Measurements from ENCODE around the gene SLC9A3. TPM values are rescaled to one million over a fixed set of nuclear protein-coding genes. Genes with fewer than 3 reads are reported as not detected.
"Not testable (repeated sequence)": the region's sequence is repeated elsewhere in the genome, so short reads cannot be mapped to it uniquely, and the experiment has no call there.

The SLC9A3 gene
- polyA plus RNA-seq, 1 donor, result 203 TPM

DNA sequence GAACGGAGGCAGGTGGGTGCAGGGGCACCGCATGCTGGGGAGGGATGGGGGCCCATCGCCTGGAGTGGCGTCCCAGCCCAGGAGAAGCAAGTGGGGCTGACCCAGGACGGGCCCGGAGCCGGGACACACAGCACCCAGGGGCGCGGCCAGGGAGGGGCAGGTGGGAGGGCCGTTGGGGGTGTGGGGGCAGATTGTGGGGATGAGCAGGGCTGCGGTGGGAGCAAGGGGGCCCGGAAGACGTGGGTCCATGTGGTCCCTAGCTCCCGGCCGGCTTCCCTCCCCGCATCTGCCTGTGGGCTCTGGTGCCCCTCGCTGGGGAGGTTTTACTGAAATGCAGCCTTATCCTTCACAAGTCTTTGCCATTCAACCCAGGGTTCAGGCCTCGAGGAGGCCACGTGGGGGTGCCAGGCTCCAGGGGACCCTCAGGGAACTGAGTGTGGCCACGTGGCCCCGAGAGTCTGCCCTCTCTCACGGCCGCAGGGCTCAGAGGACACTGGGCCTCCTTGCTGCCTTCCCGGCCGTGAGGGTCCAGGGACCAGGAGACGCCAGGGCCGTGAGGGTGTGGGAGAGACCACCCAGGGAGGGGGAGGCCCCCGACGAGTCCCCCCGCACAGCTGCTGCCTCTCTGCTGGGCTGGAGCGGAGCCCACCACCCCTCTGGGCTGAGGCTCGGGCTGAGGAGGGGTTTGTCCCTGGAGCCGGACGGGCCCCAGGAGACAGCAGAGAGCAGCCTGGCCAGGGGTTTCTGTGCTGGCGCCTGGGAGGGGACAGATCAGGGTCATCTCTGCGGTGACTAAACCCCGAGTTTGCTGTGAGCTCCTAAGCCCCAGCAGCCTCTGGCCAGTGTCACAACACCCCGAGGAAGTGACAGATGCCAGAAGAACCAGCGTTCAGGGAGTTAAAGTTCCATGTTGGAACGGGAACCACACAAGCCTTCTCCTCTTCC lies 35.2 kb downstream of the SLC9A3 start:
- Histone ChIP-seq H3K27ac (ENCODE audit: low read length) (no peak overlapping the region), H3K36me3 (ENCODE audit: control insufficient read depth, insufficient read depth, low read length) (peaks cover 31% of the 10 kb centered on the region), H3K4me3 (ENCODE audit: low read length) (no peak overlapping the region), H3K9me3 (ENCODE audit: control insufficient read depth, low read depth, low read length) (peaks cover 17% of the 10 kb centered on the region), H3K4me1 (ENCODE audit: control insufficient read depth, insufficient read depth, low read length) (no peaks in the 10 kb centered on the region), H3K27me3 (ENCODE audit: control insufficient read depth, insufficient read depth, low read length) (no peaks in the 10 kb centered on the region)
- DNase-seq, result no peak
- whole genome bisulfite sequencing (ENCODE audit: insufficient coverage, low lambda C conversion rate), result no CpG with 5 or more reads among the region's 40 CpGs

DNA sequence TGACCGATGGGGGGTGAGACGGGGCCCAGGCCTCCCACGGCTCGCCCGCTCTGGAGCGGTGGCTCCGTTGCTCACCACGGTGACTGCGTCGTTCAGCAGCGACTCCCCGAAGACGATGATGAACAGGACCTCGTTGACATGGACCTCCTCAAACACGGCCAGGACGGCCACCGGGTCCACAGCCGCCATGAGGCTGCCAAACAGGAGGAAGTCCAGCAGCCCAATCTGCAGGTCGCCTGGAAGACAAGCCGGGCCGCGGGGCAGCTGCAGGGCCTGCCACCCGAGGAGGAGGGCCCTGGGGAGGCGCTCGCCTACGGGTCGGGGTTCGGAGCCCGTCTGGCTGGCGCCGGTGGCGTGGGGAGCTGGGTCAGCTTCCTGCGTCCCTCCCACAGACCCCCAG lies 36.0 kb downstream of the SLC9A3 start:
- Histone ChIP-seq H3K27ac (ENCODE audit: low read length) (no peak overlapping the region), H3K27me3 (ENCODE audit: control insufficient read depth, insufficient read depth, low read length) (no peaks in the 10 kb centered on the region), H3K4me3 (ENCODE audit: low read length) (no peak overlapping the region), H3K9me3 (ENCODE audit: control insufficient read depth, low read depth, low read length) (peaks cover 17% of the 10 kb centered on the region), H3K36me3 (ENCODE audit: control insufficient read depth, insufficient read depth, low read length) (peaks cover 31% of the 10 kb centered on the region), H3K4me1 (ENCODE audit: control insufficient read depth, insufficient read depth, low read length) (no peaks in the 10 kb centered on the region)
- no peak for DNase-seq
- no CpG with 5 or more reads among the region's 33 CpGs for WGBS (ENCODE audit: insufficient coverage, low lambda C conversion rate)

DNA sequence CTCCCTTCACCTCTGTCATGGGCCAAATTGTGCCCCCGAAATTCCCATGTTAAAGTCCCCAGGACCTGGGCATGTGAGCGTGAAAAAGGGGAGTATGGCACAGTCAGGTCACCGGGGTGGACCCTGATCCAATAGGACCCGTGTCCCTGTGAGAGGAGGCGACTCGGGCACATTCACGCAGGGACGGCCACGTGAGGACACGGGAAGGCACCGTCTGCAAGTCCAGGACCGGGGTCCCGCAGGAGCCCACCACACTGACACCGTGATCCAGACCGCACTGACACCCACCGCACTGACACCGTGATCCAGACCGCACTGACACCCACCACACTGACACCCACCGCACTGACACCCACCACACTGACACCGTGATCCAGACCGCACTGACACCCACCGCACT lies 37.7 kb downstream of the SLC9A3 start:
- Histone ChIP-seq H3K36me3 (ENCODE audit: control insufficient read depth, insufficient read depth, low read length) (peaks cover 40% of the 10 kb centered on the region), H3K9me3 (ENCODE audit: control insufficient read depth, low read depth, low read length) (peaks cover 21% of the 10 kb centered on the region)
- not testable (repeated sequence) for H3K4me3 ChIP-seq (ENCODE audit: low read length); H3K4me1 ChIP-seq (ENCODE audit: control insufficient read depth, insufficient read depth, low read length); DNase-seq; H3K27me3 ChIP-seq (ENCODE audit: control insufficient read depth, insufficient read depth, low read length); H3K27ac ChIP-seq (ENCODE audit: low read length)
- WGBS (ENCODE audit: insufficient coverage, low lambda C conversion rate), result no CpG with 5 or more reads among the region's 22 CpGs

DNA sequence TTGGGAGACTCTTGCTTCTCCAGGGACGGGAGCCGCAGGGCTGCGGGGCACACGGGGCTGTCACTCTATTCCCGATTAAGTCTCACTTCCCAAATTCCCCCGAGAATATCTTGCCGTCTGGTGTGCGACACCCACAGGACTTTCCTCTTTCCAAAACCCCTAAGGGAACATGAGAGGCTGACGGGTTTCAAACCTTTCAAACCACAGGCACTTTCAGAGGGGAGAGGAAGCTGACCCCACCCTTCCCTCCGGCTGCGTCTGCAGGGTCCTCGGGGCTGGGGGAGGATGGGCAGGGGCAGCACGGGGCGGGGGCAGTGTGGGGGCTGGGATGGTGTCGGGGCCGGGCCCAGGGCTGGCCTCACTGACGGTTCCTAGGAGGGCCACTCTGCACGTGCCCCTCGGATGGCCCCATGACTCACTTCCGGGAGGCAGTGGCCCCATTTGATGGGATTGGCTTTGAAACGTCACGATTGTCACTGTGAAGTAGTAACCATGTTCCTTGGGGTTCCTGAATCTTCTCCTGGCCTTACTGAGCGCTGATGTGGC lies 38.2 kb downstream of the SLC9A3 start:
- Histone ChIP-seq H3K27ac (ENCODE audit: low read length) (no peak overlapping the region), H3K27me3 (ENCODE audit: control insufficient read depth, insufficient read depth, low read length) (no peaks in the 10 kb centered on the region), H3K4me3 (ENCODE audit: low read length) (no peak overlapping the region), H3K9me3 (ENCODE audit: control insufficient read depth, low read depth, low read length) (peaks cover 15% of the 10 kb centered on the region), H3K4me1 (ENCODE audit: control insufficient read depth, insufficient read depth, low read length) (no peaks in the 10 kb centered on the region), H3K36me3 (ENCODE audit: control insufficient read depth, insufficient read depth, low read length) (peaks cover 42% of the 10 kb centered on the region)
- DNase-seq, result no peak
- no CpG with 5 or more reads among the region's 23 CpGs for WGBS (ENCODE audit: insufficient coverage, low lambda C conversion rate)

DNA sequence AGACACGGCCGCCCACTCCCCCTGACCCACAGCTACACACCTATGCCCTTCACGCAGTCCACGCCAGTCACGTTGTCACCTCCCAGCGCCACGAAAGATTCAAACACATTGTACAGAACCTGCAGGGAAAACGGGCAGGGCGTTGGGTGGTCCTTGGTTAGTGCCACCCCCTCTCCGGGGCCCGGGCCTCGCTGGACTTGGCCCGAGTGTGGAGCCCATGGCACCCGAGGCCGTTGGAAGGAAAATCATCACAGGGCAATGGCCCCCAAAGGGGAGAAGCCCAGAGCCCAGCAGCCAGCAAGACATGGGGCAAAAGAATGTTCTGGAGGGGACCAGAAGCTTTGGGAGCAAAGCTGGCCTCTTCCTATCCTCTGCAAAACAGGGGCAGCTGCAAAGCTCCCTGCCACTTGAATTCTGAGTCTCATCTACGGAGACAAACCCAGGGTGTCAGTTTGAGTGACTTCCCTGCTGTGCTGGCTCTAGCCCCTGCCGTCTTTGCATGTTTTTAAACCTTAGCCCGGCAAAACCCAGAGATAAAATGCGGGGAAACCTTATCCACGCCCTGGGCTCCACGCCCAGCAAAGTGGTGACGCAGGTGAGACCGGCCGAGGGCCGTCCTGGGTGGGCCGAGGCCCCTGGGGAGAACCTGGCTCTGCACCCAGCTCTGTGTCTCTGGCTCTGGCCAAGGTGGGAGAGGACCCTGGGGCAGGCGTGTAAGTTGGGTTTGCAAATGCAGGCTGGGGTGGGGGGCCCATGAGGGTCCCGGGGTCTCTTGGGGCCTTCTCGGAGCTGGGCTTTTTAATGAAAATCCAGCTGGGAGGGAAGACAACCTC lies 38.9 kb downstream of the SLC9A3 start:
- peaks cover 37% of the 10 kb centered on the region for H3K36me3 ChIP-seq (ENCODE audit: control insufficient read depth, insufficient read depth, low read length)
- peaks cover 14% of the 10 kb centered on the region for H3K9me3 ChIP-seq (ENCODE audit: control insufficient read depth, low read depth, low read length)
- H3K27ac ChIP-seq (ENCODE audit: low read length), result no peak overlapping the region
- H3K4me1 ChIP-seq (ENCODE audit: control insufficient read depth, insufficient read depth, low read length), result no peaks in the 10 kb centered on the region
- no peak overlapping the region for H3K4me3 ChIP-seq (ENCODE audit: low read length)
- WGBS (ENCODE audit: insufficient coverage, low lambda C conversion rate), result no CpG with 5 or more reads among the region's 29 CpGs
- H3K27me3 ChIP-seq (ENCODE audit: control insufficient read depth, insufficient read depth, low read length), result no peaks in the 10 kb centered on the region
- no peak for DNase-seq

DNA sequence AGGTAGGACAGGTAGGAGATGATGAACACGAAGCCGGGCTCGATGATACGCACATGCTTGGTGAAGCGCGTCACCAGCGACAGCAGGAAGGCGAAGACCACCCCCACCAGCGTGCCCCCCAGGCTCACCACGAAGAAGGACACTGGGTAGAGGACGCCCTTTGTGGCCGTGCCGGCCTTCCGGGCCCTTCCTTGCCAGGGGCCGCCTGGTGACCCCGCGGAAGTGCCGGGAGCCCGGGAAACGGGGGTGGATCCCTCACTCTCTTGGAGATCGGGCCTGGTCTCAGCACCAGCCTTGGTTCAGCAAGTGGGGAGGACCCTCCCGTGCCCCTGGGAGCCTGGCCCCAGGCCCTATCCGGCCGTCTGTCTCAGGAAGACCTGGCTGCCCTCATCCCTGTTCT lies 39.7 kb downstream of the SLC9A3 start:
- DNase-seq, result no peak
- Histone ChIP-seq H3K36me3 (ENCODE audit: control insufficient read depth, insufficient read depth, low read length) (peaks cover 40% of the 10 kb centered on the region), H3K9me3 (ENCODE audit: control insufficient read depth, low read depth, low read length) (peaks cover 14% of the 10 kb centered on the region), H3K27ac (ENCODE audit: low read length) (no peak overlapping the region), H3K4me3 (ENCODE audit: low read length) (no peak overlapping the region), H3K27me3 (ENCODE audit: control insufficient read depth, insufficient read depth, low read length) (no peaks in the 10 kb centered on the region), H3K4me1 (ENCODE audit: control insufficient read depth, insufficient read depth, low read length) (no peaks in the 10 kb centered on the region)
- no CpG with 5 or more reads among the region's 24 CpGs for WGBS (ENCODE audit: insufficient coverage, low lambda C conversion rate)

DNA sequence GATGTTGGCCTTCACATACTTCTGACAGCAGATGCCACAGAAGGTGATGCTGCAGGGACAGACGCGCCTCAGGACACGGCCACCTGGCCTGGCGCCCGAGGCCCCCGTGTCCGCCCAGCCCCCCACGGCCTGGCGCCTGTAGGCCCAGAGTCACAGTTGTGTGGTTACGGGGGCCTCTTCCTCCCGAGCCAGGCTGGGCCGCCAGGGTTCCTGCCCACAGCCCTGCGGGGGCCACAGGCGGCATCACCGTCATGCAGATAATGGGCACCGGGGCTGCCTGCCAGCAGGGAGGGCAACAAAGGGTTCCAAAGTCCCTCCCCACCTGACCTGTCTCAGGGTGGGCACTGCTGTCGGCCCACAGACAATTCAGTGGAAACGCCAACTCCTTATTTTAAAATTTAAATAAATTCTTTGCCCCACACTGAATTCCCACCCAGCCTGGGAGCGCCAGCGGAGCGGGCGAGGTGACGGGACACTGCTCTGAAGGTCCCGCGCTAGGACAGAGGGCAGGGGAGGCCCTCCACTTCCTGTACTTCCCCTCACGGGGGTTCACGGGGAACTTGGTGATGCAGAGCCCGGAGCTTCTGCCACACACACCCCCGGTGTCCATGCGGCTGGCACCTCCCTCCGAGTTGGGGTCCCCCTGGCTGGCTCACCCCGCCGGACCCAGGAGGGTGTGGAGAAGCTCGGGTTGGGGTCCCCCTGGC lies 40.7 kb downstream of the SLC9A3 start:
- DNase-seq, result no peak
- peaks cover 39% of the 10 kb centered on the region for H3K36me3 ChIP-seq (ENCODE audit: control insufficient read depth, insufficient read depth, low read length)
- H3K27ac ChIP-seq (ENCODE audit: low read length), result no peak overlapping the region
- H3K4me3 ChIP-seq (ENCODE audit: low read length), result no peak overlapping the region
- H3K4me1 ChIP-seq (ENCODE audit: control insufficient read depth, insufficient read depth, low read length), result no peaks in the 10 kb centered on the region
- peaks cover 12% of the 10 kb centered on the region for H3K9me3 ChIP-seq (ENCODE audit: control insufficient read depth, low read depth, low read length)
- H3K27me3 ChIP-seq (ENCODE audit: control insufficient read depth, insufficient read depth, low read length), result no peaks in the 10 kb centered on the region
- no CpG with 5 or more reads among the region's 34 CpGs for WGBS (ENCODE audit: insufficient coverage, low lambda C conversion rate)

DNA sequence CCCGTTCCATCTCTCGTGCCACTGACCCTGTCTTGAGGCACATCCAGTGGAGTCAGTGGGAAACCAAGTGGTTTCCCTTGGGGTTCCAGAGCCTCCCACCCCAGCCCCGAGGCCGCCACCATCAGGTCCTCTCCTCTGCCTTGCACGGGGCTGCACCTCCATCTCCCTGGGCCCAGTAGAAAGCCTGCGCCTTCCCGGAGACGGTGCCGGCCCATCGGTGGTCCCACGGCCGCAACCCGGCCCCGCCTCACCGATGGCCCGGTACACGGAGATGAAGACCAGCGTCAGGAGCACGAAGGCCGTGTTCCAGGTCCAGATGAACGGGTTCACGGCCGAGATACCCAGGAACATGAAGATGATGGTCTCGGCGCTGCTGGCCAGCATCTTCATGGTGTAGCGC lies 41.2 kb downstream of the SLC9A3 start:
- Histone ChIP-seq H3K4me1 (ENCODE audit: control insufficient read depth, insufficient read depth, low read length) (no peaks in the 10 kb centered on the region), H3K36me3 (ENCODE audit: control insufficient read depth, insufficient read depth, low read length) (peaks cover 42% of the 10 kb centered on the region)
- WGBS (ENCODE audit: insufficient coverage, low lambda C conversion rate), result no CpG with 5 or more reads among the region's 26 CpGs

DNA sequence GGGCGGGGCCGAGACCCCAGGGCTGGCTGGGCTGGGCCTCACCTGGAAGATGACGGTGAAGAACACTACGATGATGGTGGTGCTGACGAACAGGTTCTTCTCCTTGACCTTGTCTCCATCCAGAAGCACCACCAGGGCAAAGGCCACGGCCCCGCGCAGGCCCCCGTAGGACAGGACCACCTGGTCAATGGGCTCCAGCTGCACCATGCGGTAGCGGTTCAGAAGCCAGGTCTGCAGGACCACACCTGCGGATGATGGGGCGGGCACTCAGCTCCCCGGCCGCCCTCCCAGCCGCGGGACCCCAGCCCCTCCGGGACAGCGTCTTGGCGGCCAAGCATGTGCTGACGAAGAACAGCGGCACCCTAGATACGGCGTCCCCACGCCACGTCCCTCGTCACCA lies 41.7 kb downstream of the SLC9A3 start:
- DNase-seq, result no peak
- WGBS (ENCODE audit: insufficient coverage, low lambda C conversion rate), result no CpG with 5 or more reads among the region's 27 CpGs
- Histone ChIP-seq H3K4me1 (ENCODE audit: control insufficient read depth, insufficient read depth, low read length) (no peaks in the 10 kb centered on the region), H3K4me3 (ENCODE audit: low read length) (no peak overlapping the region), H3K36me3 (ENCODE audit: control insufficient read depth, insufficient read depth, low read length) (peaks cover 46% of the 10 kb centered on the region), H3K27ac (ENCODE audit: low read length) (no peak overlapping the region), H3K27me3 (ENCODE audit: control insufficient read depth, insufficient read depth, low read length) (no peaks in the 10 kb centered on the region), H3K9me3 (ENCODE audit: control insufficient read depth, low read depth, low read length) (peaks cover 7% of the 10 kb centered on the region)

More for the DNA sequence above, 41.2 kb downstream of the SLC9A3 start:
- DNase-seq, result no peak
- H3K9me3 ChIP-seq (ENCODE audit: control insufficient read depth, low read depth, low read length), result peaks cover 8% of the 10 kb centered on the region
- no peak overlapping the region for H3K4me3 ChIP-seq (ENCODE audit: low read length)
- no peak overlapping the region for H3K27ac ChIP-seq (ENCODE audit: low read length)
- no peaks in the 10 kb centered on the region for H3K27me3 ChIP-seq (ENCODE audit: control insufficient read depth, insufficient read depth, low read length)

DNA sequence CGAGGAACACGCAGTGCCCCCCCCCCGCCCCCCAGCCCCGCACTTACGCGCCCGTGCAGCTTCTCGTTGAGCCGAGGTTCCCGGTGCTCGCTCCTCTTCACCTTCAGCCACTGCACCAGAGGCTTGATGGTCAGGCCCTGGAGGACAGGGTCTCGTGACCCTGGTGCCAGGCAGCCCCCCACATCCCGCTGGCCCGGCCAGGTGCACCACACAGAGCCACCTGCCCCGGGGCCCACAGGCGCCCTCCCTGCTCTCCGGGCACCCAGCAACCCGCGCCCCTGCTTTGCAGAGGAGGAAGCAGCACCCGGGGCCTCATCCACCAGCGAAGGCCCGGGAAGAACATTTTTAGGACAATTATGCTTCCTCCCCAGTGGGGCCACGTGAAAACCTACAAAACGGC lies 42.2 kb downstream of the SLC9A3 start:
- H3K36me3 ChIP-seq (ENCODE audit: control insufficient read depth, insufficient read depth, low read length), result peaks cover 50% of the 10 kb centered on the region
- no CpG with 5 or more reads among the region's 24 CpGs for WGBS (ENCODE audit: insufficient coverage, low lambda C conversion rate)
- no peak overlapping the region for H3K4me3 ChIP-seq (ENCODE audit: low read length)
- H3K27ac ChIP-seq (ENCODE audit: low read length), result no peak overlapping the region
- peaks cover 7% of the 10 kb centered on the region for H3K9me3 ChIP-seq (ENCODE audit: control insufficient read depth, low read depth, low read length)
- no peak for DNase-seq
- H3K4me1 ChIP-seq (ENCODE audit: control insufficient read depth, insufficient read depth, low read length), result peaks cover 5% of the 10 kb centered on the region
- no peaks in the 10 kb centered on the region for H3K27me3 ChIP-seq (ENCODE audit: control insufficient read depth, insufficient read depth, low read length)
